WTC11 (cell line): Measurements from ENCODE around the gene ZDHHC21. TPM values are rescaled to one million over a fixed set of nuclear protein-coding genes. Genes with fewer than 3 reads are reported as not detected.

Source experiments
- ATAC-seq: fragments of 200-7000 bp; cut with Tn5 transposase; 2 replicates; pipeline ENCODE4 v1.10.0; 2021; ENCODE audit warnings: mild to moderate bottlenecking, moderate library complexity
- CTCF ChIA-PET: fragments of 300-600 bp; sonication (Branson Sonifier 250); formaldehyde crosslinking; loops from one replicate; lab custom pipeline; 2021; ENCODE audit warnings: antibody characterized with exemption; lab: Charles Lee
- POLR2A ChIA-PET: fragments of 350-600 bp; sonication (Branson Sonifier 250); formaldehyde crosslinking; loops from one replicate; lab custom pipeline; 2021; ENCODE audit warnings: antibody characterized with exemption; lab: Charles Lee
- DNase-seq: peaks from one replicate; pipeline ENCODE4 v3.0.0; 2021; ENCODE audit warnings: low spot score
- H3K27ac Mint-ChIP-seq: 2 replicates; pipeline ENCODE4 v1.8.0; 2021; ENCODE audit warnings: mixed read lengths
- H3K27me3 Mint-ChIP-seq: 2 replicates; pipeline ENCODE4 v1.8.0; 2021; ENCODE audit warnings: low read depth, mild to moderate bottlenecking, moderate library complexity, mixed read lengths
- H3K36me3 Mint-ChIP-seq: 2 replicates; pipeline ENCODE4 v1.8.0; 2021; ENCODE audit warnings: mixed read lengths
- H3K4me1 Mint-ChIP-seq: 2 replicates; pipeline ENCODE4 v1.8.0; 2022; ENCODE audit warnings: mixed read lengths
- H3K4me3 Mint-ChIP-seq: 2 replicates; pipeline ENCODE4 v1.8.0; 2021; ENCODE audit warnings: mild to moderate bottlenecking, moderate library complexity, mixed read lengths
- H3K9me3 Mint-ChIP-seq: 2 replicates; pipeline ENCODE4 v1.8.0; 2021; ENCODE audit warnings: mixed read lengths
- AR ChIP-seq: fragments of 250-450 bp; sonication (Bioruptor Pico); IDR thresholded peaks from 2 replicates; pipeline ENCODE4 v1.9.0; 2021; ENCODE audit warnings: mild to moderate bottlenecking
- E2F4 ChIP-seq: sonication (generic); formaldehyde crosslinking; IDR thresholded peaks from 2 replicates; pipeline ENCODE4 v1.8.1; 2022; ENCODE audit warnings: low read depth, mild to moderate bottlenecking, moderate library complexity, missing genetic modification reagents, borderline replicate concordance
- FOXK1 ChIP-seq: sonication (generic); formaldehyde crosslinking; IDR thresholded peaks from 2 replicates; pipeline ENCODE4 v1.8.0; 2022; ENCODE audit warnings: mild to moderate bottlenecking, moderate library complexity, missing genetic modification reagents
- JAZF1 ChIP-seq: fragments of 250-450 bp; sonication (Bioruptor Pico); IDR thresholded peaks from 2 replicates; pipeline ENCODE4 v1.9.0; 2021; ENCODE audit warnings: moderate library complexity, mild to moderate bottlenecking, inconsistent platforms
- OVOL2 ChIP-seq: fragments of 250-450 bp; sonication (Bioruptor Pico); IDR thresholded peaks from 2 replicates; pipeline ENCODE4 v1.9.0; 2021; ENCODE audit warnings: mild to moderate bottlenecking, borderline replicate concordance
- SP1 ChIP-seq: sonication (generic); formaldehyde crosslinking; conservative IDR thresholded peaks from 2 replicates; pipeline ENCODE4 v1.8.1; 2022; ENCODE audit warnings: missing genetic modification reagents
- TEAD1 ChIP-seq: sonication (generic); formaldehyde crosslinking; IDR thresholded peaks from 2 replicates; pipeline ENCODE4 v1.8.0; 2022; ENCODE audit warnings: mild to moderate bottlenecking, missing genetic modification reagents
- ZNF138 ChIP-seq: sonication (generic); formaldehyde crosslinking; conservative IDR thresholded peaks from 2 replicates; pipeline ENCODE4 v1.8.1; 2022; ENCODE audit warnings: mild to moderate bottlenecking, moderate library complexity, missing genetic modification reagents
- ZNF317 ChIP-seq: sonication (generic); formaldehyde crosslinking; IDR thresholded peaks from 2 replicates; pipeline ENCODE4 v1.8.1; 2023; ENCODE audit warnings: low read depth, mild to moderate bottlenecking, moderate library complexity, missing genetic modification reagents, borderline replicate concordance
- ZNF416 ChIP-seq: fragments of 250-450 bp; sonication (Bioruptor Pico); IDR thresholded peaks from 2 replicates; pipeline ENCODE4 v1.9.0; 2021; ENCODE audit warnings: mild to moderate bottlenecking, inconsistent platforms
- ZNF425 ChIP-seq: fragments of 250-450 bp; sonication (Bioruptor Pico); conservative IDR thresholded peaks from 2 replicates; pipeline ENCODE4 v1.9.0; 2021; ENCODE audit warnings: mild to moderate bottlenecking
- total RNA-seq: library from RNA; stranded (reverse); gene quantifications from 3 replicates; pipeline ENCODE4 v1.2.3, GENCODE V29; 2021
- TF ChIP-seq, protein P1 (sequence below): sonication (generic); formaldehyde crosslinking; conservative IDR thresholded peaks from 2 replicates; pipeline ENCODE4 v1.8.1; 2023; ENCODE audit warnings: mild to moderate bottlenecking, low read depth, missing genetic modification reagents, moderate library complexity
- TF ChIP-seq, protein P2 (sequence below): fragments of 250-450 bp; sonication (Bioruptor Pico); IDR thresholded peaks from 2 replicates; pipeline ENCODE4 v1.9.0; 2021; ENCODE audit warnings: mild to moderate bottlenecking, borderline replicate concordance
- TF ChIP-seq, protein P3 (sequence below): sonication (generic); formaldehyde crosslinking; IDR thresholded peaks from 2 replicates; pipeline ENCODE4 v1.8.1; 2023; ENCODE audit warnings: mild to moderate bottlenecking, missing genetic modification reagents, moderate library complexity
- TF ChIP-seq, protein P4 (sequence below): sonication (generic); formaldehyde crosslinking; IDR thresholded peaks from 2 replicates; pipeline ENCODE4 v1.8.0; 2023; ENCODE audit warnings: missing genetic modification reagents, mild to moderate bottlenecking, borderline replicate concordance
- TF ChIP-seq, protein P5 (sequence below): sonication (generic); formaldehyde crosslinking; IDR thresholded peaks from 2 replicates; pipeline ENCODE4 v1.8.1; 2023; ENCODE audit warnings: mild to moderate bottlenecking, missing genetic modification reagents, moderate library complexity

The ZDHHC21 gene
- total RNA-seq, 1 experiment from 2014 or later, result 6.7 TPM

DNA sequence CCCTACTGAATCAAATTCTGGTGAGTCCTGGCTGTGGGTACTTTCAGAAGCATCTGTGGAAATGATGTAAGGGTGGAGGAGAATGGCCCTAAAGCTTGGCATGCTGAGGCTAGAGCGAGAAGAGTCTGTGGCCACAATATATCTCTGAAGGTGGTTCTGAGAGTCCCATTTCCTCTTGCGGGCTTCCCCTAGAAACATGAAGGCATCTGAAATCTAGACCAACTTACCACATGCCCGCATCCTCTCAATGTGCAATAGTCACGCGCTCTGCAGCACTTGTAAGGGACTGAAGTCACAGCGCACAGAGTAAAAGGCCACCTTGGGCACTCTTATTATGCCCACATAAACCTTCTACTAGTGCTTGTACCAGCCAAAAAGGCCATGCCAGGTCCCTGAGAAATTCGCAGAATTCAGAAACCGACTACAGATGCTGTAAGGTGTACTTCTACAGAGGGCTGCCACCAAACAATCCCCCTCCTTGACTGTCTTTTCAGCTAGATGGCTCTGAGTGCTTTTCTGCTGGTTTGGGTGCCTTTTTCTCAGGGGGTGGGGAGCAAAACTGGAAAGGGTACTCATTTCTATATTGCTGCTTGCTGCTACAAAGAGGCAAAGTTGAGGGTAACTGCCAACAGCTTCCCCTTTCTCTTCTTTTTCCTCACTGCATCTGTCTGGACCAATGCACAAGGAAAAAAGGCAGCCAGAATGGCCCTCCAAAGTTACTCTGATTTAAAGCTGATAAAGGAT, 107.3 kb downstream of the ZDHHC21 start:
- H3K4me3 Mint-ChIP-seq, result no peak overlapping the region
- H3K27me3 Mint-ChIP-seq, result no peaks in the 10 kb centered on the region
- peaks cover 6% of the 10 kb centered on the region for H3K36me3 Mint-ChIP-seq
- ATAC-seq (no peak), DNase-seq (no peak)
- peaks cover 19% of the 10 kb centered on the region for H3K9me3 Mint-ChIP-seq
- H3K4me1 Mint-ChIP-seq, result no peaks in the 10 kb centered on the region
- 0 out of 2 replicates have a peak overlapping the region, but pooled peaks have one; percentile 19 for H3K27ac Mint-ChIP-seq
- POLR2A ChIA-PET, result no interaction called here
- CTCF ChIA-PET, result no interaction called here
- TF ChIP-seq OVOL2 (CRISPR knock-in tag) (no peak), TEAD1 (CRISPR knock-in tag) (no peak), JAZF1 (CRISPR knock-in tag) (no peak), ZNF138 (no peak), ZNF416 (no peak), AR (CRISPR knock-in tag) (no peak), ZNF425 (no peak), FOXK1 (CRISPR knock-in tag) (no peak), ZNF317 (CRISPR knock-in tag) (no peak), SP1 (CRISPR knock-in tag) (no peak), E2F4 (CRISPR knock-in tag) (no peak)
- TF ChIP-seq, protein P1, sequence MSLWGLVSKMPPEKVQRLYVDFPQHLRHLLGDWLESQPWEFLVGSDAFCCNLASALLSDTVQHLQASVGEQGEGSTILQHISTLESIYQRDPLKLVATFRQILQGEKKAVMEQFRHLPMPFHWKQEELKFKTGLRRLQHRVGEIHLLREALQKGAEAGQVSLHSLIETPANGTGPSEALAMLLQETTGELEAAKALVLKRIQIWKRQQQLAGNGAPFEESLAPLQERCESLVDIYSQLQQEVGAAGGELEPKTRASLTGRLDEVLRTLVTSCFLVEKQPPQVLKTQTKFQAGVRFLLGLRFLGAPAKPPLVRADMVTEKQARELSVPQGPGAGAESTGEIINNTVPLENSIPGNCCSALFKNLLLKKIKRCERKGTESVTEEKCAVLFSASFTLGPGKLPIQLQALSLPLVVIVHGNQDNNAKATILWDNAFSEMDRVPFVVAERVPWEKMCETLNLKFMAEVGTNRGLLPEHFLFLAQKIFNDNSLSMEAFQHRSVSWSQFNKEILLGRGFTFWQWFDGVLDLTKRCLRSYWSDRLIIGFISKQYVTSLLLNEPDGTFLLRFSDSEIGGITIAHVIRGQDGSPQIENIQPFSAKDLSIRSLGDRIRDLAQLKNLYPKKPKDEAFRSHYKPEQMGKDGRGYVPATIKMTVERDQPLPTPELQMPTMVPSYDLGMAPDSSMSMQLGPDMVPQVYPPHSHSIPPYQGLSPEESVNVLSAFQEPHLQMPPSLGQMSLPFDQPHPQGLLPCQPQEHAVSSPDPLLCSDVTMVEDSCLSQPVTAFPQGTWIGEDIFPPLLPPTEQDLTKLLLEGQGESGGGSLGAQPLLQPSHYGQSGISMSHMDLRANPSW (CRISPR knock-in tag), result no peak
- TF ChIP-seq, protein P2, sequence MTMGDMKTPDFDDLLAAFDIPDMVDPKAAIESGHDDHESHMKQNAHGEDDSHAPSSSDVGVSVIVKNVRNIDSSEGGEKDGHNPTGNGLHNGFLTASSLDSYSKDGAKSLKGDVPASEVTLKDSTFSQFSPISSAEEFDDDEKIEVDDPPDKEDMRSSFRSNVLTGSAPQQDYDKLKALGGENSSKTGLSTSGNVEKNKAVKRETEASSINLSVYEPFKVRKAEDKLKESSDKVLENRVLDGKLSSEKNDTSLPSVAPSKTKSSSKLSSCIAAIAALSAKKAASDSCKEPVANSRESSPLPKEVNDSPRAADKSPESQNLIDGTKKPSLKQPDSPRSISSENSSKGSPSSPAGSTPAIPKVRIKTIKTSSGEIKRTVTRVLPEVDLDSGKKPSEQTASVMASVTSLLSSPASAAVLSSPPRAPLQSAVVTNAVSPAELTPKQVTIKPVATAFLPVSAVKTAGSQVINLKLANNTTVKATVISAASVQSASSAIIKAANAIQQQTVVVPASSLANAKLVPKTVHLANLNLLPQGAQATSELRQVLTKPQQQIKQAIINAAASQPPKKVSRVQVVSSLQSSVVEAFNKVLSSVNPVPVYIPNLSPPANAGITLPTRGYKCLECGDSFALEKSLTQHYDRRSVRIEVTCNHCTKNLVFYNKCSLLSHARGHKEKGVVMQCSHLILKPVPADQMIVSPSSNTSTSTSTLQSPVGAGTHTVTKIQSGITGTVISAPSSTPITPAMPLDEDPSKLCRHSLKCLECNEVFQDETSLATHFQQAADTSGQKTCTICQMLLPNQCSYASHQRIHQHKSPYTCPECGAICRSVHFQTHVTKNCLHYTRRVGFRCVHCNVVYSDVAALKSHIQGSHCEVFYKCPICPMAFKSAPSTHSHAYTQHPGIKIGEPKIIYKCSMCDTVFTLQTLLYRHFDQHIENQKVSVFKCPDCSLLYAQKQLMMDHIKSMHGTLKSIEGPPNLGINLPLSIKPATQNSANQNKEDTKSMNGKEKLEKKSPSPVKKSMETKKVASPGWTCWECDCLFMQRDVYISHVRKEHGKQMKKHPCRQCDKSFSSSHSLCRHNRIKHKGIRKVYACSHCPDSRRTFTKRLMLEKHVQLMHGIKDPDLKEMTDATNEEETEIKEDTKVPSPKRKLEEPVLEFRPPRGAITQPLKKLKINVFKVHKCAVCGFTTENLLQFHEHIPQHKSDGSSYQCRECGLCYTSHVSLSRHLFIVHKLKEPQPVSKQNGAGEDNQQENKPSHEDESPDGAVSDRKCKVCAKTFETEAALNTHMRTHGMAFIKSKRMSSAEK, result no peak
- TF ChIP-seq, protein P3, sequence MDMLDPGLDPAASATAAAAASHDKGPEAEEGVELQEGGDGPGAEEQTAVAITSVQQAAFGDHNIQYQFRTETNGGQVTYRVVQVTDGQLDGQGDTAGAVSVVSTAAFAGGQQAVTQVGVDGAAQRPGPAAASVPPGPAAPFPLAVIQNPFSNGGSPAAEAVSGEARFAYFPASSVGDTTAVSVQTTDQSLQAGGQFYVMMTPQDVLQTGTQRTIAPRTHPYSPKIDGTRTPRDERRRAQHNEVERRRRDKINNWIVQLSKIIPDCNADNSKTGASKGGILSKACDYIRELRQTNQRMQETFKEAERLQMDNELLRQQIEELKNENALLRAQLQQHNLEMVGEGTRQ (CRISPR knock-in tag), result no peak
- TF ChIP-seq, protein P4, sequence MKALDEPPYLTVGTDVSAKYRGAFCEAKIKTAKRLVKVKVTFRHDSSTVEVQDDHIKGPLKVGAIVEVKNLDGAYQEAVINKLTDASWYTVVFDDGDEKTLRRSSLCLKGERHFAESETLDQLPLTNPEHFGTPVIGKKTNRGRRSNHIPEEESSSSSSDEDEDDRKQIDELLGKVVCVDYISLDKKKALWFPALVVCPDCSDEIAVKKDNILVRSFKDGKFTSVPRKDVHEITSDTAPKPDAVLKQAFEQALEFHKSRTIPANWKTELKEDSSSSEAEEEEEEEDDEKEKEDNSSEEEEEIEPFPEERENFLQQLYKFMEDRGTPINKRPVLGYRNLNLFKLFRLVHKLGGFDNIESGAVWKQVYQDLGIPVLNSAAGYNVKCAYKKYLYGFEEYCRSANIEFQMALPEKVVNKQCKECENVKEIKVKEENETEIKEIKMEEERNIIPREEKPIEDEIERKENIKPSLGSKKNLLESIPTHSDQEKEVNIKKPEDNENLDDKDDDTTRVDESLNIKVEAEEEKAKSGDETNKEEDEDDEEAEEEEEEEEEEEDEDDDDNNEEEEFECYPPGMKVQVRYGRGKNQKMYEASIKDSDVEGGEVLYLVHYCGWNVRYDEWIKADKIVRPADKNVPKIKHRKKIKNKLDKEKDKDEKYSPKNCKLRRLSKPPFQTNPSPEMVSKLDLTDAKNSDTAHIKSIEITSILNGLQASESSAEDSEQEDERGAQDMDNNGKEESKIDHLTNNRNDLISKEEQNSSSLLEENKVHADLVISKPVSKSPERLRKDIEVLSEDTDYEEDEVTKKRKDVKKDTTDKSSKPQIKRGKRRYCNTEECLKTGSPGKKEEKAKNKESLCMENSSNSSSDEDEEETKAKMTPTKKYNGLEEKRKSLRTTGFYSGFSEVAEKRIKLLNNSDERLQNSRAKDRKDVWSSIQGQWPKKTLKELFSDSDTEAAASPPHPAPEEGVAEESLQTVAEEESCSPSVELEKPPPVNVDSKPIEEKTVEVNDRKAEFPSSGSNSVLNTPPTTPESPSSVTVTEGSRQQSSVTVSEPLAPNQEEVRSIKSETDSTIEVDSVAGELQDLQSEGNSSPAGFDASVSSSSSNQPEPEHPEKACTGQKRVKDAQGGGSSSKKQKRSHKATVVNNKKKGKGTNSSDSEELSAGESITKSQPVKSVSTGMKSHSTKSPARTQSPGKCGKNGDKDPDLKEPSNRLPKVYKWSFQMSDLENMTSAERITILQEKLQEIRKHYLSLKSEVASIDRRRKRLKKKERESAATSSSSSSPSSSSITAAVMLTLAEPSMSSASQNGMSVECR (CRISPR knock-in tag), result no peak
- TF ChIP-seq, protein P5, sequence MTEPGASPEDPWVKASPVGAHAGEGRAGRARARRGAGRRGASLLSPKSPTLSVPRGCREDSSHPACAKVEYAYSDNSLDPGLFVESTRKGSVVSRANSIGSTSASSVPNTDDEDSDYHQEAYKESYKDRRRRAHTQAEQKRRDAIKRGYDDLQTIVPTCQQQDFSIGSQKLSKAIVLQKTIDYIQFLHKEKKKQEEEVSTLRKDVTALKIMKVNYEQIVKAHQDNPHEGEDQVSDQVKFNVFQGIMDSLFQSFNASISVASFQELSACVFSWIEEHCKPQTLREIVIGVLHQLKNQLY, result no peak
